Measurements from ENCODE around the gene LMBR1. TPM values are rescaled to one million over a fixed set of nuclear protein-coding genes. Genes with fewer than 3 reads are reported as not detected.

Gene LMBR1
- total and polyA plus RNA-seq, 12 donors, result 16.9 to 341 (median 117) TPM

DNA sequence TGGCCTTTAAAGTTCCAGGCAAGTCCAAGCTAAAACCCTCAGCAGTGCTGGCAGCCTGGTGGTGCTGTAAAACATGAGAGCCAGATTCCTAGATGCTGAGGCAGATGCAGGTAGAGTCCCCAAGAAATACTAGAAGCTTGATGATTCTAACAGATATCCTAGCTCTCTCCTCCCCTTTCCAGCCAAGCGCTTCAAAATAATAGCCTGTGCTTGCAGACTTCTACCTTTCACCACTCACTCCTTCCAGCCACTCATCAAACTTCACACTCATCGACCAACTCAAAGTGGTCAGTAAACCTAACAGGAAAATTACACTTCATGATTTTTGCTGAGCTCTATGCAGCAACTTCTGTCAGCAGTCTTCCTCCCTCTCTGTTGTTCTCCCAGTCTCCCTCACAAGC lies 50.2 kb downstream of the LMBR1 start:
- peaks cover 18 to 57% of the 10 kb centered on the region in 2 donors for H3K4me1 ChIP-seq (replicated peaks in 1 of 2)
- WGBS, 4 donors, result 45 to 52% (median 48%) methylated on average over 2 of the region's 2 CpGs
- peak overlapping the region in 1 of 4 donors; percentile 2 for H3K4me3 ChIP-seq
- H3K27me3 ChIP-seq, result no peaks in the 10 kb centered on the region
- H3K27ac ChIP-seq, result peak overlapping the region in 4 of 5 donors; percentile 19 to 61 (median 56)
- no peaks in the 10 kb centered on the region for H3K9me3 ChIP-seq (replicated peaks in 1 of 3)
- intact Hi-C loops (cut with DNase I), result loop anchor here in 1 of 2 donors (5.0 kb wide), 1 partner anchor 45 kb away; no protein-coding TSS in a partner anchor
- TF ChIP-seq, protein P1, sequence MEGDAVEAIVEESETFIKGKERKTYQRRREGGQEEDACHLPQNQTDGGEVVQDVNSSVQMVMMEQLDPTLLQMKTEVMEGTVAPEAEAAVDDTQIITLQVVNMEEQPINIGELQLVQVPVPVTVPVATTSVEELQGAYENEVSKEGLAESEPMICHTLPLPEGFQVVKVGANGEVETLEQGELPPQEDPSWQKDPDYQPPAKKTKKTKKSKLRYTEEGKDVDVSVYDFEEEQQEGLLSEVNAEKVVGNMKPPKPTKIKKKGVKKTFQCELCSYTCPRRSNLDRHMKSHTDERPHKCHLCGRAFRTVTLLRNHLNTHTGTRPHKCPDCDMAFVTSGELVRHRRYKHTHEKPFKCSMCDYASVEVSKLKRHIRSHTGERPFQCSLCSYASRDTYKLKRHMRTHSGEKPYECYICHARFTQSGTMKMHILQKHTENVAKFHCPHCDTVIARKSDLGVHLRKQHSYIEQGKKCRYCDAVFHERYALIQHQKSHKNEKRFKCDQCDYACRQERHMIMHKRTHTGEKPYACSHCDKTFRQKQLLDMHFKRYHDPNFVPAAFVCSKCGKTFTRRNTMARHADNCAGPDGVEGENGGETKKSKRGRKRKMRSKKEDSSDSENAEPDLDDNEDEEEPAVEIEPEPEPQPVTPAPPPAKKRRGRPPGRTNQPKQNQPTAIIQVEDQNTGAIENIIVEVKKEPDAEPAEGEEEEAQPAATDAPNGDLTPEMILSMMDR (IDR thresholded peaks at IDR 0.05), result no peak
- no peaks in the 10 kb centered on the region for H3K36me3 ChIP-seq (replicated peaks in 1 of 2)
- DNase-seq, result peak in 2 of 7 donors; percentile 12 to 15

DNA sequence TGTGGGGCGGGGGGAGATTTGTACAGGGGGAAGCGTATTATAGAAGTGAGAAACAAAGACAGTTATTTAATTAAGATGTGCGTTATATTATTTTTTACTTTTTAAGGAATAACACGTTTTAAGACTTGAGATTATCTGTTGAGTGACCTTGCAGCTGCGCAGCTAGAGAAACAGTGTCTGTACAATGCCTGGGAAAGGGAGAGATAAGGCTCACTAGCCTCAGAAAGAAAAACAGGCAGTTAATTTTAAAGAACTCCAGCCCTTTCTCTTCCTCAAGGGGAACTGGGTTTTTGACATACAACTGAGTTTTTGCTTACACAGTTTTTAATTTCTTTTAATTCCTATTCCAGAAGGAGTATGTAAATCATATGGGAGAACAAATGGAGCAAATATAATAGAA lies 50.7 kb downstream of the LMBR1 start:
- Histone ChIP-seq H3K27ac (peak overlapping the region in 4 of 5 donors; percentile 47 to 61 (median 56)), H3K4me3 (peak overlapping the region in 1 of 4 donors; percentile 2), H3K27me3 (no peaks in the 10 kb centered on the region), H3K4me1 (replicated peaks in 1 of 2) (peaks cover 18 to 57% of the 10 kb centered on the region in 2 donors), H3K36me3 (replicated peaks in 1 of 2) (no peaks in the 10 kb centered on the region), H3K9me3 (replicated peaks in 1 of 3) (no peaks in the 10 kb centered on the region)
- DNase-seq, result peak in 2 of 7 donors; percentile 27 to 32
- TF ChIP-seq, protein P1 (IDR thresholded peaks at IDR 0.05), result no peak
- no peak for TF ChIP-seq POLR2A (IDR thresholded peaks at IDR 0.05)
- 29 to 53% (median 45%) methylated on average over 5 of the region's 5 CpGs for WGBS, 4 donors
- intact Hi-C loops (cut with DNase I), result loop anchor here in 1 of 2 donors (5.0 kb wide), 1 partner anchor 45 kb away; no protein-coding TSS in a partner anchor

DNA sequence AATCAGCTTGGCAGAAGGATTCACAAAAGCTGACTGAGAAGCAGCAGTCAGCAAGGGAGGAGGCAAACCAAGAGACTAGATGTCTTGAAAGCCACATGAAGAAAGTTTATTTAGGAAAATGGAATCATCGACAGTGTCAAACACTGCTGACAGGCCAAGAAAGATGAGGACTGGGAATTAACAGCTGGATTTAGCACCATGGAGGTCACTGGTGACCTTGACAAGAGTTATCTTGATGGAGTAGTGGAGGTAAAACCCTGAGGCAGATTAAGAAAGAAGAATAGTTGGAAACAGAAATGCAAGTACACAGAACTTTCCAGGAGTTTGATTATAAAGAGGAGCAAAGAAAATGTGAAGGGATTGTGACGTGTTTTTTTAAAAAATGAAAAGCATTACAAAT lies 51.5 kb downstream of the LMBR1 start:
- TF ChIP-seq, protein P1 (IDR thresholded peaks at IDR 0.05), result no peak
- TF ChIP-seq POLR2A (IDR thresholded peaks at IDR 0.05), result no peak
- WGBS, 4 donors, result 37 to 55% (median 43%) methylated on average over 2 of the region's 2 CpGs
- DNase-seq, result no peak
- H3K27ac ChIP-seq, result peak overlapping the region in 2 of 5 donors; percentile 41 to 50
- intact Hi-C loops (cut with DNase I), result loop anchor here in 1 of 2 donors (5.0 kb wide), 1 partner anchor 46 kb away; no protein-coding TSS in a partner anchor
- H3K4me3 ChIP-seq, result no peak overlapping the region
- H3K36me3 ChIP-seq (replicated peaks in 1 of 2), result no peaks in the 10 kb centered on the region
- no peaks in the 10 kb centered on the region for H3K9me3 ChIP-seq (replicated peaks in 1 of 3)
- peaks cover 18 to 53% of the 10 kb centered on the region in 2 donors for H3K4me1 ChIP-seq (replicated peaks in 1 of 2)
- H3K27me3 ChIP-seq, result no peaks in the 10 kb centered on the region

DNA sequence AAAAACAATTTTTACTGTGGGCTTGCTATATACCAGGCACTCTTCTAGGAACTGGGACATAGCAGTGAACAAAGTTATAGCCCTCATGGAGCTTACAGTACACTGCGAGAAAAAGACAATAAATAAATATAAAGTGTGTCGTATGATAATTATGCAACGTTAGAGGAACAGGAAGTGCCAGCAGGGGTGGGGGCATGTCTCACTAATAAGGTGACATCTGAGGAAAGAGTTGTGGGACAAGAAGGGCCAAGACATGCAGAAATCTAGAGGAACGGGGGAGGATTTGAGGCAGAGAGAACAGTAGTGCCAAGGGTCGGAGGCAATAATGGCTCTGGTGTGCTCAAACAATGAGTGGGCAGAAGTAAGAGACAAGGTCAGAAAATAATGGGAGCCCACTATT lies 52.8 kb downstream of the LMBR1 start:
- intact Hi-C loops (cut with DNase I), result loop anchor here in 1 of 2 donors (5.0 kb wide), 1 partner anchor 47 kb away; no protein-coding TSS in a partner anchor
- Histone ChIP-seq H3K4me3 (no peak overlapping the region), H3K4me1 (replicated peaks in 1 of 2) (peaks cover 16 to 41% of the 10 kb centered on the region in 2 donors), H3K27me3 (no peaks in the 10 kb centered on the region), H3K9me3 (replicated peaks in 1 of 3) (no peaks in the 10 kb centered on the region), H3K36me3 (replicated peaks in 1 of 2) (no peaks in the 10 kb centered on the region), H3K27ac (no peak overlapping the region)
- 62 to 76% (median 72%) methylated on average over 5 of the region's 5 CpGs for WGBS, 4 donors
- DNase-seq, result no peak
- TF ChIP-seq, protein P1 (IDR thresholded peaks at IDR 0.05), result no peak
- TF ChIP-seq POLR2A (IDR thresholded peaks at IDR 0.05), result no peak
